ENCODE data around the gene IFT27. TPM values are rescaled to one million over a fixed set of nuclear protein-coding genes. Genes with fewer than 3 reads are reported as not detected.

Gene IFT27
- total and polyA plus RNA-seq, 4 donors, result 18.9 to 51.1 (median 26.4) TPM

- no peaks in the 10 kb centered on the region for H3K36me3 ChIP-seq (ENCODE audit: control insufficient read depth in 4 of 4, insufficient read depth in 4 of 4, low read length in 4 of 4)
- no peak for DNase-seq
- no peak overlapping the region for H3K4me3 ChIP-seq
- H3K27me3 ChIP-seq (ENCODE audit: control insufficient read depth in 3 of 3, insufficient read depth in 3 of 3, low read length in 2 of 3), result peaks cover 0 to 22% (median 5%) of the 10 kb centered on the region in 3 donors
- ATAC-seq (ENCODE audit: insufficient read depth, low FRiP score), result no peak
- no peak for TF ChIP-seq CTCF (IDR thresholded peaks at IDR 0.05; ENCODE audit: control extremely low read depth, extremely low read depth)
- no peaks in the 10 kb centered on the region for H3K9me3 ChIP-seq (ENCODE audit: control insufficient read depth in 4 of 4, insufficient read depth in 3 of 4, low read length in 3 of 4)
- 76 to 87% methylated on average over 9 of the region's 9 CpGs for WGBS, 2 donors
- no peak overlapping the region for H3K9ac ChIP-seq (ENCODE audit: insufficient read depth in 1 of 2, low read length in 2 of 2)
- no peaks in the 10 kb centered on the region for H3K4me1 ChIP-seq (ENCODE audit: control insufficient read depth in 5 of 5, insufficient read depth in 5 of 5, low read length in 5 of 5)
- H3K27ac ChIP-seq (ENCODE audit: low read depth in 1 of 2, low read length in 1 of 2), result no peak overlapping the region
Measured at GRCh38 chr22:36726007-36726380, 49.9 kb downstream of the IFT27 start.

GRCh38 chr22:36725366-36726006 is 50.4 kb downstream of the IFT27 start:
- WGBS, 2 donors, result 74 to 79% methylated on average over 24 of the region's 24 CpGs
- no peak overlapping the region for H3K4me3 ChIP-seq
- ATAC-seq (ENCODE audit: insufficient read depth, low FRiP score), result no peak

GRCh38 chr22:36724836-36725235 is 51.1 kb downstream of the IFT27 start:
- H3K4me3 ChIP-seq, result no peak overlapping the region
- peaks cover 0 to 24% (median 5%) of the 10 kb centered on the region in 3 donors for H3K27me3 ChIP-seq (ENCODE audit: control insufficient read depth in 3 of 3, insufficient read depth in 3 of 3, low read length in 2 of 3)
- DNase-seq, result no peak
- H3K9ac ChIP-seq (ENCODE audit: insufficient read depth in 1 of 2, low read length in 2 of 2), result no peak overlapping the region
- no peak overlapping the region for H3K27ac ChIP-seq (ENCODE audit: low read depth in 1 of 2, low read length in 1 of 2)
- no peaks in the 10 kb centered on the region for H3K36me3 ChIP-seq (ENCODE audit: control insufficient read depth in 4 of 4, insufficient read depth in 4 of 4, low read length in 4 of 4)
- no peaks in the 10 kb centered on the region for H3K9me3 ChIP-seq (ENCODE audit: control insufficient read depth in 4 of 4, insufficient read depth in 3 of 4, low read length in 3 of 4)
- 83 to 88% methylated on average over 4 of the region's 4 CpGs for WGBS, 2 donors
- ATAC-seq (ENCODE audit: insufficient read depth, low FRiP score), result no peak
- no peaks in the 10 kb centered on the region for H3K4me1 ChIP-seq (ENCODE audit: control insufficient read depth in 5 of 5, insufficient read depth in 5 of 5, low read length in 5 of 5)
- no peak for TF ChIP-seq CTCF (IDR thresholded peaks at IDR 0.05; ENCODE audit: control extremely low read depth, extremely low read depth)

More at GRCh38 chr22:36725366-36726006, 50.4 kb downstream of the IFT27 start:
- no peaks in the 10 kb centered on the region for H3K9me3 ChIP-seq (ENCODE audit: control insufficient read depth in 4 of 4, insufficient read depth in 3 of 4, low read length in 3 of 4)
- TF ChIP-seq CTCF (IDR thresholded peaks at IDR 0.05; ENCODE audit: control extremely low read depth, extremely low read depth), result no peak
- H3K27me3 ChIP-seq (ENCODE audit: control insufficient read depth in 3 of 3, insufficient read depth in 3 of 3, low read length in 2 of 3), result peaks cover 0 to 24% (median 5%) of the 10 kb centered on the region in 3 donors
- DNase-seq, result no peak
- H3K4me1 ChIP-seq (ENCODE audit: control insufficient read depth in 5 of 5, insufficient read depth in 5 of 5, low read length in 5 of 5), result no peaks in the 10 kb centered on the region
- H3K27ac ChIP-seq (ENCODE audit: low read depth in 1 of 2, low read length in 1 of 2), result no peak overlapping the region
- H3K36me3 ChIP-seq (ENCODE audit: control insufficient read depth in 4 of 4, insufficient read depth in 4 of 4, low read length in 4 of 4), result no peaks in the 10 kb centered on the region
- H3K9ac ChIP-seq (ENCODE audit: insufficient read depth in 1 of 2, low read length in 2 of 2), result no peak overlapping the region

- Histone ChIP-seq H3K36me3 (ENCODE audit: control insufficient read depth in 4 of 4, insufficient read depth in 4 of 4, low read length in 4 of 4) (no peaks in the 10 kb centered on the region), H3K27ac (ENCODE audit: low read depth in 1 of 2, low read length in 1 of 2) (no peak overlapping the region), H3K27me3 (ENCODE audit: control insufficient read depth in 3 of 3, insufficient read depth in 3 of 3, low read length in 2 of 3) (peaks cover 0 to 20% (median 0%) of the 10 kb centered on the region in 3 donors), H3K4me1 (ENCODE audit: control insufficient read depth in 5 of 5, insufficient read depth in 5 of 5, low read length in 5 of 5) (no peaks in the 10 kb centered on the region), H3K4me3 (no peak overlapping the region), H3K9me3 (ENCODE audit: control insufficient read depth in 4 of 4, insufficient read depth in 3 of 4, low read length in 3 of 4) (no peaks in the 10 kb centered on the region), H3K9ac (ENCODE audit: insufficient read depth in 1 of 2, low read length in 2 of 2) (no peak overlapping the region)
- ATAC-seq (ENCODE audit: insufficient read depth, low FRiP score) (no peak), DNase-seq (no peak)
- TF ChIP-seq CTCF (IDR thresholded peaks at IDR 0.05; ENCODE audit: control extremely low read depth, extremely low read depth), result no peak
Measured at GRCh38 chr22:36722055-36722454, 53.9 kb downstream of the IFT27 start.
